ENCODE data around the gene MARCHF5.

DNA sequence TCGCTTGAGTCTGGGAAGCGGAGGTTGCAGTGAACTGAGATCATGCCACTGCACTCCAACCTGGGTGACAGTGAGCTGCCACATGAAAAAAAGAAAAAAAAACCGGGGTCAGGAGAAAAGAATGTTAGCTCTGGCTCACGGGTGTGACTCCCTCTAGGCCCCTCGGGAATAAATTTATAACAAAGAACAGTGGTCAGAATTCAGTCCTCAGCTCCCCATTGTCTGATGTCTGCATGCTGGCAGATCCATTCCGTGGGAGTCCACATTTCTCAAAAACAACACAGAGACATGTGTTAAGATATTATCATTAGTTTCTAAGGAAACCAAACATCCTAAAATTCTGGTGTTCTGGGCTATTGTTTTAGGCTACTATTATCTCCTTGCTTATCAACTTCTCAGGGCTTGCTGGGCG is 90.6 kb downstream of the MARCHF5 start:
- TF ChIP-seq, protein P1, sequence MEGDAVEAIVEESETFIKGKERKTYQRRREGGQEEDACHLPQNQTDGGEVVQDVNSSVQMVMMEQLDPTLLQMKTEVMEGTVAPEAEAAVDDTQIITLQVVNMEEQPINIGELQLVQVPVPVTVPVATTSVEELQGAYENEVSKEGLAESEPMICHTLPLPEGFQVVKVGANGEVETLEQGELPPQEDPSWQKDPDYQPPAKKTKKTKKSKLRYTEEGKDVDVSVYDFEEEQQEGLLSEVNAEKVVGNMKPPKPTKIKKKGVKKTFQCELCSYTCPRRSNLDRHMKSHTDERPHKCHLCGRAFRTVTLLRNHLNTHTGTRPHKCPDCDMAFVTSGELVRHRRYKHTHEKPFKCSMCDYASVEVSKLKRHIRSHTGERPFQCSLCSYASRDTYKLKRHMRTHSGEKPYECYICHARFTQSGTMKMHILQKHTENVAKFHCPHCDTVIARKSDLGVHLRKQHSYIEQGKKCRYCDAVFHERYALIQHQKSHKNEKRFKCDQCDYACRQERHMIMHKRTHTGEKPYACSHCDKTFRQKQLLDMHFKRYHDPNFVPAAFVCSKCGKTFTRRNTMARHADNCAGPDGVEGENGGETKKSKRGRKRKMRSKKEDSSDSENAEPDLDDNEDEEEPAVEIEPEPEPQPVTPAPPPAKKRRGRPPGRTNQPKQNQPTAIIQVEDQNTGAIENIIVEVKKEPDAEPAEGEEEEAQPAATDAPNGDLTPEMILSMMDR (optimal IDR thresholded peaks at IDR 0.05 in 1 of 3, IDR thresholded peaks at IDR 0.05 in 1 of 3, conservative IDR thresholded peaks at IDR 0.05 in 1 of 3; ENCODE audit: extremely low read depth in 1 of 3, insufficient read depth in 2 of 3, low read length in 3 of 3) = no peak
- no peak for TF ChIP-seq EZH2 (IDR thresholded peaks at IDR 0.05; ENCODE audit: low read length)

Measured in keratinocyte (primary cell).